NCI-H82 treated with DMSO at 0.1 percent for 48 hours (cell line): Measurements from ENCODE around the gene KIR2DL1.
"Not testable (repeated sequence)": the region's sequence is repeated elsewhere in the genome, so short reads cannot be mapped to it uniquely, and the experiment has no call there.

Experiments
- DNase-seq: peaks from one replicate; lab custom pipeline; 2025; ENCODE audit not compliant: unreplicated experiment; lab: John Stamatoyannopoulos, UW

Gene KIR2DL1

DNA sequence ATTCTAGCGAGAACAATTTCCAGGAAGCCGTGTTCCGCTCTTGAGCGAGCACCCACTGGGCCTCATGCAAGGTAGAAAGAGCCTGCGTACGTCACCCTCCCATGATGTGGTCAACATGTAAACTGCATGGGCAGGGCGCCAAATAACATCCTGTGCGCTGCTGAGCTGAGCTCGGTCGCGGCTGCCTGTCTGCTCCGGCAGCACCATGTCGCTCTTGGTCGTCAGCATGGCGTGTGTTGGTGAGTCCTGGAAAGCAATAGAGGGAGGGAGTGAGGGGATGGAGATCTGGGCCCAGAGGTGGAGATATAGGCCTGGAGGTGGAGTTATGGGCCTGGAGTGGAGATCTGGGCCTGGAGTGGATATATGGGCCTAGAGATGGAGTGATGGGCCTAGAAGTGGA, at the start of gene KIR2DL1:
Gene KIR2DL1 (plus strand): TSS at position 148 of the 400 bp plus-strand sequence. CDS start 58 bp downstream, at position 206.
- DNase-seq: not testable (repeated sequence)

DNA sequence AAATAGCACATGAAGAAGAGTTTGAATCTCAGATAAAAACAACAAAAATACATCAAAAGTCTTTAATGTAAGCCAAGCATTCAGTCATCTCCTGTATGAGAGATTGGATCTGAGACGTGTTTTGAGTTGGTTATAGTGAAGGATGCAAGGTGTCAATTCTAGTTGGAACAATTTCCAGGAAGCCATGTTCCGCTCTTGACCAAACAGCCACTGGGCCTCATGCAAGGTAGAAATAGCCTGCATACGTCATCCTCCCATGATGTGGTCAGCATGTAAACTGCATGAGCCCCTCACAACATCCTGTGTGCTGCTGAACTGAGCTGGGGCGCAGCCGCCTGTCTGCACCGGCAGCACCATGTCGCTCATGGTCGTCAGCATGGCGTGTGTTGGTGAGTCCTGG, 45.5 kb upstream of the KIR2DL1 start, which contains the start of gene KIR3DL3:
Gene KIR3DL3 (plus strand): TSS at position 301 of the 400 bp plus-strand sequence. CDS start 55 bp downstream, at position 356.
- DNase-seq: no peak

DNA sequence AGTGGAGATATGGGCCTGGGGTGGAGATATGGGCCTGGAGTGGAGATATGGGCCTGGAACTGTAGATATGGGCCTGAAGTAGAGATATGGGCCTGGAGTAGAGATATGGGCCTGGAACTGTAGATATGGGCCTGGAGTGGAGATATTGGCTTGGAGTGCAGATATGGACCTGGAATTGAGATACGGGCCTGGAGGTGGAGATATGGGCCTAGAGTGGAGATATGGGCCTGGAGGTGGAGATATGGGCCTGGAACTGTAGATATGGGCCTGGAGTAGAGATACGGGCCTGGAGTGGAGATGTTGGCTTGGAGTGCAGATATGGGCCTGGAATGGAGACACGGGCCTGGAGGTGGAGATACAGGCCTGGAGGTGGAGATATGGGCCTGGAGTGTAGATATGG, 44.9 kb upstream of the KIR2DL1 start:
- no peak for DNase-seq

DNA sequence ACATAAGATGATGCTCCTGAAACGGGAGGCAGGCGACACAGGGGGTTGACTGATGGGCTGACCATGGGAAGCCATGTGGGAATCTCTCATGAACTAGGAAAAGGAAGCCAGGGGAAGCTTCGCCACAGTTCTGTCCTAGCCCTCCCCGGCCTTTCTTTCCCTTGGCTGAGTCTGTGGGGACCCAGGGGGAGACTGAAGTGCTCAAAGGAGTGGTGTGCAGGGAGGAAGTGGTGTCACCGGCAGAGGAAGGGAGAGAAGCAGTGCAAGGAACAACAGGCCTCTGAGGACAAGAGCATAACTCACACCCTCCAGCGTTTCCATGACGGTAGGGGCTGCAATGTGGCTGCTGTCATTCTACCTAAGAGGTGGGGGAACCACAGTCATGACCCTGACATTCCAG, 44.3 kb upstream of the KIR2DL1 start:
- DNase-seq: no peak

DNA sequence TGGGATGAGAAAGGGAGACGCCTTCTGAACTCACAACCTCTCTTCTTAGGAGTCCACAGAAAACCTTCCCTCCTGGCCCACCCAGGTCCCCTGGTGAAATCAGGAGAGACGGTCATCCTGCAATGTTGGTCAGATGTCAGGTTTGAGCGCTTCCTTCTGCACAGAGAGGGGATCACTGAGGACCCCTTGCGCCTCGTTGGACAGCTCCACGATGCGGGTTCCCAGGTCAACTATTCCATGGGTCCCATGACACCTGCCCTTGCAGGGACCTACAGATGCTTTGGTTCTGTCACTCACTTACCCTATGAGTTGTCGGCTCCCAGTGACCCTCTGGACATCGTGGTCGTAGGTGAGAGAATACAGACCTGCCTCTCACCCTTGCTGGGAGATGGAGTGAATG, 42.0 kb upstream of the KIR2DL1 start:
- no peak for DNase-seq

DNA sequence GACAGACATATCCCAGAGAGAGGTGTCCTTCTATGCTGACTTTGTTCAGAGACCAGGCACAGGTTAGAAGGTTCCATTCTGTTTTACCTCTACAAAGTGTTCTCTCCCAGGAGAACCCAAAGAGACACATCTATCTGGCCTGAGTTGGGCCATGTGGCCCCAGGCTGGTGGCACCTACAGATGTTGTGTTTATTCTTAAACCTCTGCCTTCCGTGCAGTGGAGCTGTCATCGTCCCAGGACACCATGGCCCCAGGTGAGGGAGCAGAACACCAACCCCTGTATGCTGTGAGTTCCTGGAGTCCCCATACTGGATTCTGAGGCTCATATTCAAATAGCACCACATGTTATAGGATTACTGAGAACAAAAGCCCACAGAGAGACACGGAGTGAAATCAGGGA, 41.4 kb upstream of the KIR2DL1 start:
- DNase-seq: no peak

DNA sequence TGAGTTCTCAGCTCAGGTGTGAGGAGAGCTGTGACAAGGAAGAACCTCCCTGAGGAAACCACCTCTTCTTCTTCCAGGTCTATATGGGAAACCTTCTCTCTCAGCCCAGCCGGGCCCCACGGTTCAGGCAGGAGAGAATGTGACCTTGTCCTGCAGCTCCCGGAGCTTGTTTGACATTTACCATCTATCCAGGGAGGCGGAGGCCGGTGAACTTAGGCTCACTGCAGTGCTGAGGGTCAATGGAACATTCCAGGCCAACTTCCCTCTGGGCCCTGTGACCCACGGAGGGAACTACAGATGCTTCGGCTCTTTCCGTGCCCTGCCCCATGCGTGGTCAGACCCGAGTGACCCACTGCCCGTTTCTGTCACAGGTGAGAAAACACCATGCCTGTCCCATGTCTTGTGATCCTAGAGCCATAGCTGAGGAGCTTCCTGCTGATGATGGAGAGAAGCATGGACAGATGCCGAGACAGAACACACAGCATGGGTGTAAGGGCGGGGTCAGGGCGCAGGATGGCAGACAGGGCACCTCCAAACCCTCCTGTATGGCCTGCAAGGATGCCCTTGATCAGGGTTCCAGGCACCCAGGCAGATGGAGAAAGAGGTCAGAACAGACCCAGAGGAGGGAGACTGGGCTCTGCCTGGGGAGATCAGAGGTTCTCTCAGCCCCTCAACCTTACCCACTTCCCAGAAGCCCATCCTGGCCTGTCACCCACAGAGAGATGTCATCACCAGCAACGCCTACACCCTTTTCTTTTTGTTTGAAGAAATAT, 40.0 kb upstream of the KIR2DL1 start:
- DNase-seq: no peak

DNA sequence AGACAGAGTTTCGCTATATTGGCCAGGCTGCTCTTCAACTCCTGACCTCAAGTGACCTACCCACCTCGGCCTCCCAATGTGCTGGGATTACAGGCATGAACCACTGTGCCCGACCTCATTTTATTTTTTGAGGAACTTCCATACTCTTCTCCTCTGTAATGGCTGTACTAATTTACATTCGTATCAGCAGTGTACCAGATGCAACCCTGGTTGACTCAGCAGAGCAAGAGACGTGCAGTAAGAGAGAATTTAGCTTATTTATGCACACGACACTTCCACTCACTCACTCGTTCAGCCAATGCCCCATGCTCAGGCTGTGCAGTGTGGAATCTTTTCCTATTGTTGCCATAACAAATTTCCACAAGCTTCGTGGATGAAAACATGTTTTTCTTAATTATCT, 38.4 kb upstream of the KIR2DL1 start:
- no peak for DNase-seq

DNA sequence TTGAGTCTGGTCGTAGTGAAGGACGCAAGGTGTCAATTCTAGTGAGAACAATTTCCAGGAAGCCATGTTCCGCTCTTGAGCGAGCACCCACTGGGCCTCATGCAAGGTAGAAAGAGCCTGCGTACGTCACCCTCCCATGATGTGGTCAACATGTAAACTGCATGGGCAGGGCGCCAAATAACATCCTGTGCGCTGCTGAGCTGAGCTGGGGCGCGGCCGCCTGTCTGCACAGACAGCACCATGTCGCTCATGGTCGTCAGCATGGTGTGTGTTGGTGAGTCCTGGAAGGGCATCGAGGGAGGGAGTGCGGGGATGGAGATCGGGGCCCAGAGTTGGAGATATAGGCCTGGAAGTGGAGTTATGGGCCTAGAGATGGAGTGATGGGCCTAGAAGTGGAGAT, 31.3 kb upstream of the KIR2DL1 start, which contains the start of gene KIR2DL3:
Gene KIR2DL3 (plus strand): TSS at position 208 of the 400 bp plus-strand sequence. CDS start 33 bp downstream, at position 241.
- not testable (repeated sequence) for DNase-seq

DNA sequence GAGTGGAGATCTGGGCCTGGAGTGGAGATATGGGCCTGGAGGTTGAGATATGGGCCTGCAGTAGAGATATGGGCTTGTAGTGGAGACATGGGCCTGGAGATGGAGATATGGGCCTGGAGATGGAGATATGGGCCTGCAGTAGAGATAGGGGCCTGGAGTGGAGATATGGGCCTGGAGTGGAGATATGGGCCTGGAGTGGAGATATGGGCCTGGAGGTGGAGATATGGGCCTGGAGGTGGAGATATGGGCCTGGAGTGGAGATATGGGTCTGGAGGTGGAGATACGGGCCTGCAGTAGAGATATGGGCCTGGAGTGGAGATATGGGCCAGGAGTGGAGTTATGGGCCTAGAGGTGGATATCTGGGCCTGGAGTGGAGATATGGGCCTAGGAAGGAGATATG, 30.9 kb upstream of the KIR2DL1 start:
- DNase-seq: no peak

DNA sequence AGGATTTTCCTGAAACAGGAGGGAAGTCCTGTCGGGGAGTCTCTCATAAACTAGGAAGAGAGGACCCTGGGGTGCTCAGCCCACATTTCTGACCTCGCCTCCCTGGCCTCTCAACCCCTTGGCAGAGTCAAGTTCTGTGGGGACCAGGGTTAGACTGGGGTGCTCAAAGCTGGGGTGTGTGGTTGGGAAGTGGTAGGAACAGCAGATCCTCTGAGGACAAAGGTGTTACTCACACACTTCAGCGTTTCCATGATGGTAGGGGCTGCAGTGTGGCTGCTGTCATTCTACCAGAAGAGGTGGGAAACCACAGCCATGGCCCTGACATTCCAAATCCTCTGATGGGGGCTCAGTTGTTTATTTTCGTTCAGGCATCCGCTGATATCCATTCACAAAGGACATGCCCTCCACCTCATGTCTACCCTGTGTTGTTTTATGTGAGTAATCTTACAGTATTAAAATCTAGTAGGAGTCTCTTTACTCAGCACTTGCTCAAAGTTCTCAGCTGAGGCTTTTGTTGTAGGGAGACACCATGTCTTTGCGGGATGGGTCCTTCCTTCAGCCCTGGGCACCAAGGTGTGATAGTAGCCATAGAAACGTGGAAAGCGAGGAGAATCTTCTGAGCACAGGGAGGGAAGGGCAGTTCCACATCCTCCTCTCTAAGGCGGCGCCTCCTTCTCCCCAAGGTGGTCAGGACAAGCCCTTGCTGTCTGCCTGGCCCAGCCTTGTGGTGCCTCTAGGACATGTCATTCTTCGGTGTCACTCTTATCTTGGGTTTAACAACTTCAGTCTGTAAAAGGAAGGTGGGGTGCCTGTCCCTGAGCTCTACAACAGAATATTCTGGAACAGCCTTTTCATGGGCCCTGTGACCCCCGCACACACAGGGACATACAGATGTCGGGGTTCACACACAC, 29.8 kb upstream of the KIR2DL1 start:
- no peak for DNase-seq

DNA sequence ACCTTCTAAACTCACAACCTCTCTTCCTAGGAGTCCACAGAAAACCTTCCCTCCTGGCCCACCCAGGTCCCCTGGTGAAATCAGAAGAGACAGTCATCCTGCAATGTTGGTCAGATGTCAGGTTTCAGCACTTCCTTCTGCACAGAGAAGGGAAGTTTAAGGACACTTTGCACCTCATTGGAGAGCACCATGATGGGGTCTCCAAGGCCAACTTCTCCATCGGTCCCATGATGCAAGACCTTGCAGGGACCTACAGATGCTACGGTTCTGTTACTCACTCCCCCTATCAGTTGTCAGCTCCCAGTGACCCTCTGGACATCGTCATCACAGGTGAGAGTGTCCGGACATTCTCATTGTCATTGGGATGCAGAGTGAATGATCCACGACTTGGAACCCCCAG, 27.6 kb upstream of the KIR2DL1 start:
- DNase-seq: not testable (repeated sequence)

DNA sequence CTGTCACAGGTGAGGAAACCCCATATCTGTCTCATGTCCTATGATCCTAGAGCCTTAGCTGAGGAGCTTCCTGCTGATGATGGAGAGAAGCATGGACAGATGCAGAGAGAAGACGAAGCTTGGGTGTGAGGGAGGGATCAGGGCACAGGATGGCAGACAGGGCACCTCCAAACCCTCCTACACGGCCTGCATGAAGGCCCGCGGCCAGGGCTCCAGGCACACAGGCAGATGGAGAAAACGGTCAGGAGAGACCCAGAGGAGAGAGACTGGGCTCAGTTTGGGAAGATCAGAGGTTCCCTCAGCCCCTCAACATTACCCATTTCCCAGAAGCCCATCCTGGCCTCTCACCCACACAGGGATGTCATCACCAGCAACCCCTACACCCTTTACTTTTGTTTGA, 25.5 kb upstream of the KIR2DL1 start:
- DNase-seq: not testable (repeated sequence)

DNA sequence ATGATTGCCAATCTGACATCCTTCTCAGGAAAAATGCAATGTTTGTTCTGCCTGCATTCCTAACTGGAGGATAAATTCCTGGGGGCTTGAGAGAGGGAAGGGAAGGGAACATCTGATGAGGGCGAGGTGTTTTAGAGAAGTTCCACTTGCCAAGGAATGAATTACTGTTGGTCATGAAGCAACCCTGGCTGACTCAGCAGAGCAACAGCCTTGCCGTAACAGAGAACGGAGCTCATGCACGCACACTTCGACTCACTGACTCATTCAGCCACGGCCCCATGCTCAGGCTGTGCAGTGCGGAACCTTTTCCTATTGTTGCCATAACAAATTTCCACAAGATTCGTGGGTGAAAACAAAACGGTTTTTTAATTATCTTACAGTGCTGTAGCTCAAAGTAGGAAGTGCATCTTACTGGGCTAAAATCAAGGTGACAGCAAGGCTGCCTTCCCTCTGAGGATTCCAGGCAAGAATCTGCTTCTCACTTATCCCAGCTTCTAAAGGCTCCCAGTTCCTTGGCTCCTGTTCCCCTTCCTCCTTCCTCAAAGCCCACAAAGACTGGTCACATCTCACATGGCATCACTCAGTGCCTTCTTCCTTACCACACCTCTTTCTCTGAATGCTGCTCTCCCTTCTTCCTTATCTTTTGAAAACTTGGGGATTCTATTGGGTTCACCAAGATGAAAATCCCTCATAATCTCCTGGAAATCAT, 21.8 kb upstream of the KIR2DL1 start:
- DNase-seq: not testable (repeated sequence)

DNA sequence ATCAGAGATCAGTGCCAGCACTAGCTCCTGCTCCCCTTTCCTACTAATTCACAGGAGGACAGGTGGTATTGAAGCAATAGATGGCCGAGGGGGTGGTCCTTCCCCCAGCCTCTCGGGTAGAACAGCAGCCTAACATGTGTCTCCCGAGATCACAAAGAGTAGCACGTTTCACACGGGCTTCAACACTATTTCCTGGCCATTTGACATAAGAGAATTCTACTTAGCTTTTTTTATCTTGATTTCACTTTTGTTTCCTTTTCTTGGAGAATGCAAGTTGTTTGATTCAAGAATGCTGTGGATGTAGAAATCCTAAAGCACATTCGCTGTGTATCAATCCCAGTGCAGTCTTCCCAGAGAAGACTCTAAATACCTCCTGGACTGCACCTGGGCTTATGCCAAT, 19.3 kb upstream of the KIR2DL1 start:
- not testable (repeated sequence) for DNase-seq

DNA sequence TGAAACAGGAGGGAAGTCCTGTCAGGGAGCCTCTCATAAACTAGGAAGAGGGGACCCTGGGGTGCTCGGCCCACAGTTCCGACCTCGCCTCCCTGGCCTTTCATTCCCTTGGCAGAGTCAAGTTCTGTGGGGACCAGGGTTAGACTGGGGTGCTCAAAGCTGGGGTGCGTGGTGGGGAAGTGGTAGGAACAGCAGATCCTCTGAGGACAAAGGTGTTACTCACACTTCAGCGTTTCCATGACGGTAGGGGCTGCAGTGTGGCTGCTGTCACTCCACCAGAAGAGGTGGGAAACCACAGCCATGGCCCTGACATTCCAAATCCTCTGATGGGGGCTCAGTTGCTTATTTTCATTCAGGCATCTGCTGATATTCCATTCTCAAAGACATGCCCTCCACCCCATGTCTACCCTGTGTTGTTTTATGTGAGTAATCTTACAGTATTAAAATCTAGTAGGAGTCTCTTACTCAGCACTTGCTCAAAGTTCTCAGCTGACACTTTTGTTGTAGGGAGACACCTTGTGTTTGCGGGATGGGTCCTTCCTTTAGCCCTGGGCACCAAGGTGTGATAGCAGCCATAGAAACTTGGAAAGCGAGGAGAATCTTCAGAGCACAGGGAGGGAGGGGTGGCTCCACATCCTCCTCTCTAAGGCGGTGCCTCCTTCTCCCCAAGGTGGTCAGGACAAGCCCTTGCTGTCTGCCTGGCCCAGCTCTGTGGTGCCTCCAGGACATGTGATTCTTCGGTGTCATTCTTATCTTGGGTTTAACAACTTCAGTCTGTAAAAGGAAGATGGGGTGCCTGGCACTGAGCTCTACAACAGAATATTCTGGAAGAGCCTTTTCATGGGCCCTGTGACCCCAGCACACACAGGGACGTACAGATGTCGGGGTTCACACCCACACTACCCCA, 13.1 kb upstream of the KIR2DL1 start:
- not testable (repeated sequence) for DNase-seq

DNA sequence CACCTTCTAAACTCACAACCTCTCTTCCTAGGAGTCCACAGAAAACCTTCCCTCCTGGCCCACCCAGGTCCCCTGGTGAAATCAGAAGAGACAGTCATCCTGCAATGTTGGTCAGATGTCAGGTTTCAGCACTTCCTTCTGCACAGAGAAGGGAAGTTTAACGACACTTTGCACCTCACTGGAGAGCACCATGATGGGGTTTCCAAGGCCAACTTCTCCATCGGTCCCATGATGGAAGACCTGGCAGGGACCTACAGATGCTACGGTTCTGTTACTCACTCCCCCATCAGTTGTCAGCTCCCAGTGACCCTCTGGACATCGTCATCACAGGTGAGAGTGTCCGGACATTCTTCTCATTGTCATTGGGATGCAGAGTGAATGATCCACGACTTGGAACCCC, 11.0 kb upstream of the KIR2DL1 start:
- DNase-seq: not testable (repeated sequence)

DNA sequence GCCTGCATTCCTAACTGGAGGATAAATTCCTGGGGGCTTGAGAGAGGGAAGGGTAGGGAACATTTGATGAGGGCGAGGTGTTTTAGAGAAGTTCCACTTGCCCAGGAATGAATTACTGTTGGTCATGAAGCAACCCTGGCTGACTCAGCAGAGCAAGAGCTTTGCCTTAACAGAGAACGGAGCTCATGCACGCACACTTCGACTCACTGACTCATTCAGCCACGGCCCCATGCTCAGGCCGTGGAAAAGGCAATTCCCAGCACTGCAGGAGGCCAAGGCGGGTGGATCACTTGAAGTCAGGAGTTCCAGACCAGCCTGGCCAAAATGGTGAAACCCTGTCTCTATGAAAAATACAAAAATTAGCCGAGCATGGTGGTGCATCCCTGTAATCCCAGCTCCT, 5.4 kb upstream of the KIR2DL1 start:
- not testable (repeated sequence) for DNase-seq

DNA sequence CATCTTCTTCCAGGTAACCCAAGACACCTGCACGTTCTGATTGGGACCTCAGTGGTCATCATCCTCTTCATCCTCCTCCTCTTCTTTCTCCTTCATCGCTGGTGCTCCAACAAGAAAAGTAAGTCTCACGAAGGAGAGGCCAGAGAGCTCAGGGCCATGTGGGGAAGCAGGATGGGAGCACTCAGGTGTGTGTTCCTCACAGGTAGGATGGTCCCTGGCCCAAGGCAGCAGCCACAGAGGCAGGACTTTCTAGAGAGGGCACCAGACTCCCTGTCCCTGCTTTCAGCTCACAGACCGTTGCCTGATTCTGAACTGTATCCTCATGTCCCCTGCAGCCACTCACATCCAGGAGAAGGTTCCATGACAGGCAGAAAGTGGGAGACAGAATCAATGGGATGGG, 3.1 kb upstream of the KIR2DL1 start:
- DNase-seq: not testable (repeated sequence)

DNA sequence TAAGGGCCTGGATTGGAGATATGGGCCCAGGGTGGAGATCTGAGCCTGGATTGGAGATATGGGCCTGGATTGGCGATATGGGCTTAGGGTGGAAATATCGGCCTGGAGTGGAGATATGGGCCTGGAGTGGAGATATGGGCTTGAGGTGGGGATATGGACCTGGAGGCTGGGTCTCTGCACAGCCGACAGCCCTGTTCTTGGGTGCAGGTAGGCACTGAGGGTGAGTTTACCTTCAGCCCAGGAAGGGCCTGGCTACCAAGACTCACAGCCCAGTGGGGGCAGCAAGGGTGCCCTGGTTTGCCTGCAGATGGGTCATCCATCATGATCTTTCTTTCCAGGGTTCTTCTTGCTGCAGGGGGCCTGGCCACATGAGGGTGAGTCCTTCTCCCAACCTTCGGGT, 918 bp downstream of the KIR2DL1 start:
- DNase-seq: not testable (repeated sequence)
